T1000 (cell line): ENCODE data around the gene LARGE1.
"Not testable (repeated sequence)": the region's sequence is repeated elsewhere in the genome, so short reads cannot be mapped to it uniquely, and the experiment has no call there.

Experiments used
- DNase-seq: peaks from one replicate; lab custom pipeline; 2025; ENCODE audit warnings: mixed read lengths; lab: John Stamatoyannopoulos, UW

The LARGE1 gene

DNA sequence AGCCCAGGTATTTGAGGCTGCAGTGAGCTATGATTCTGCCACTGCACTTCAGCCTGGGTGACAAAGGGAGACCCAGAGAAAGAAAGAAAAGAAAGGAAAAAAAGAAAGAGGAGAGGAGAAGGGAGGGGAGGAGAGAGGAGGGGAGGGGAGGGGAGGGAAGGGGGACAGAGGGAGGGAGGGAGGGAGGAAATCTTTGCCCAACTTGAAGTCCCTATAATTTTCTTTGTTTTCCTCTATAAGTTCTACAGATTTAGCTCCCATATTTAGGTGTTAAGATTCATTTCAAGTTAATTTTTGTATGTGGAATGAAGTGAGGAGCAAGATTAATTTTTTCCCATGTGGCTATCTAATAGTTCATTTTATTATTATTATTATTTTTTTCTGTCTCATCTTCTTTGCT lies 328.3 kb downstream of the LARGE1 start:
- no peak for DNase-seq

DNA sequence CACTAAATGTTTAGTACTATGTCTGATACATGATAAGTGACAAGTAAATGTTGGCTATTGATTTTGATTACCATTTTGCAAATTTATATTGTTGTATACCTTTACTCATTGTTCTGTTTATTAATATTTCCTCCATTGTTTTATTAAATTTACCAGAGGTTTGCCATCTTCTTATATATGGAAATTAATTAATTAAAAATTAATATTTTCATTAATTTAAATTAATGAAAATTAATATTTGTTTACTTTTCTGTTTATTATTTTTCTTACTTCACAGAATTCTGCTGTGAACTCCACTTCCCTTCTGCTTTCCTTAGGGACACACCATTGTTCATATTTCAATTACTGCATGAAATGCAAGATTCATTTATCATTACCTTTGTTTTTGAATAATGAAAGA lies 331.0 kb downstream of the LARGE1 start:
- DNase-seq = no peak

DNA sequence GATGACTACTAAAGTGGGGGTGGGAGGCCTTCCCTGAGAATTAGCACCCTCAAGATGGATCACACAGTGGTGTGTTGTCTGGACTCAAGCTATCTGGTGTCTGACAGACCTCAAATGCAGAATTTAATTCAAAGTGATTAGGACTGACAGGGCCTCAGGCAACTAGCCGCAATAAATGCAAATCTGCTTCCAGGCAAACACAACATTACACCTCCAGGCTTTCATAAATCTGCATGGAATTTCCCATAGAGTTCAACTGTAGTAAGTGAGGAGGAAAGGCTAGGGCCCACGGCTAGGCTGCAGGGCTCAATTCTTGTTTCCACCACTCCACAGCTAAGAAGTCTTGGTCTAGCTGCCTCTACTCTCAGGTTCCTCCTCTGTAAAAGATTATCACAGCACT lies 331.4 kb downstream of the LARGE1 start:
- no peak for DNase-seq

DNA sequence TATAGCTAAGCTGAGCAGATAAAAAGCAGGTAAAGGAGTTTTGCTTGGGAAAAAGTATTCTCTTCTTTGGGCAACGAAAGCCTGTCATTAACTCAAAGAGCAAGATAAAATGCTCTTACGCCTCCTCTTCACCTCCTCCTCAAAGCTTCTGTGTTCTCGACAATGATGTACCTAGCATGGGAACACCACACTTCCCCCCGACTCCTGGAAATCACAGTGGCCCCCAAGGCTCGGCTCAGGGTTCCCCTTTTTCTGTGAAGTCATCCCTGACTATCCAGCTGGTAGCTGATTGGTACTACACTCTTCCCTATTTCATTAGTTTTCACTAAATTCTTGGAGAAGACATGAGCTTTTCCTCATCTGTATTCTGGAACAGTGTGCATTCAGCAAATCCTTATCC lies 336.1 kb downstream of the LARGE1 start:
- no peak for DNase-seq

DNA sequence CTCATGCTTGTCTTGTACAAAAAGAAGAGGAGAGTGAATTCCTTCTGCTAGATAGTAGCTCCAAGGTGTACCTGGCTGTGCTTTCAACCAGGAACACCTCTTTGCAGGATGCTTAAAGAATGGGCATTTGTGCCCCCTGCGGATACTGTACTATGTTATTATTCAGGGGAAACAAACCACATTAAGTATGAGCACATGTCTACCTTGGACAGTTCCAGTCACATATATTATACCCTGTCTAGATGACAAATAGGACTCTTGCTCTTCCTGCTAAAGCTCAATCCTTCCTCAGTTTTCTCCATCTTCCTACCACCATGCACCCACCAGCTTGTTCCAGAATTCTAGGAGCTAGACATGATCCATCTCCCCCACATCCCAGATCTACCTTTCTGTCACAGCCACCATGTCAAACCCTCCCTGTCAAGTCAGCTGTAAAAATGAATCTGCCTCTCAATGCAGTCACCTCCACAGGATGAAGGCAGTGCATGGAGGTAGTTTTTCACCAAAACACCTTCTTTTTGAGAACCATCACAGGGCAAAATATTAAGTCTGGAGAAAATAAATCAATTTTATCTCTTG lies 337.4 kb downstream of the LARGE1 start:
- DNase-seq = no peak

DNA sequence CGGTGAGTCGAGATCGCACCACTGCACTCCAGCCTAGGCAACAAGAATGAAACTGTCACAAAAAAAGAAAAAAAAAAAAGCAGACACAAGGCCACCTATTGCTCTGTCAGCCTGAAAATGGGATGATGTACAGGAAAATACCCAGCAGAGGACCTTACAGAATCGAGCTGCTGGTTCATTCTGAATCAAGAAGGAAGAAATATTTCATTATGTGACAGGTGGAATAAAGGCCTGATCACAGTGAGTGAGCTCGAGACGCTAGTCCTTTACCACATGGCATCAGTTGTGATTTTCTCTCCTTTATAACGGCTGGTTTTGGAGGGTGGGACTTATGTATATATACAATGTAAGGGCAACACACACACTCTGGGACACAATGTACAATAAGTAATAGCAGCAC lies 340.0 kb downstream of the LARGE1 start:
- DNase-seq = no peak

DNA sequence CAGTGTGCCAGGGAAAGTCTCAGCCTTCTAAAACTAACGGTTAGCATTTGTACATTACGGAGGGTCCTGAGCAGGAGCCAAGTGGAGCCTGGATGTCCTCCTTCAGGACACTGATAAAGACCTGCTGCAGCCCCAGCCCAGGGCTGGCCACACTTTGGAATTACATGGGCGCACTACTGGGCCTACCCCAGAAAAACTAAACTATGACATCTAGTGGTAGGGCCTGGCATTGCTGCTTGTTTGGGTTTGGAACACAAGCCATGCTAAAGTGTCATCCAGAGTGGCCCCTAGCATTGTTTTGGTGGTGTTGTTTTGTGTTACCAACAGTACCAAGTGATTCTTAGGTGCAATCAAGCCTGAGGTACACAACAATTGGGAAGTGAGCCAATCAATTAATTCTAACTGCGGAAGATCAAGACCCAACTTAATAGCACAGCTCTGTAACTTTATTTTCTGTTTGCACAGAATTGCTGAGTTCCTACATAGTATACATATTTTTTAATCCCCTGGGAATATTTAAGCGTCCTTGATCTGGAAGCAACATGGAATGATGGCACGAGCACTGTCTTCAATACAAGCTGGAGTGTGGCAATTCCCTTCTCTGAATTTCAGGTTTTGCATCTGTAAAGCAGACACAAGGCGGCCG lies 340.7 kb downstream of the LARGE1 start:
- DNase-seq = peak; percentile 33

DNA sequence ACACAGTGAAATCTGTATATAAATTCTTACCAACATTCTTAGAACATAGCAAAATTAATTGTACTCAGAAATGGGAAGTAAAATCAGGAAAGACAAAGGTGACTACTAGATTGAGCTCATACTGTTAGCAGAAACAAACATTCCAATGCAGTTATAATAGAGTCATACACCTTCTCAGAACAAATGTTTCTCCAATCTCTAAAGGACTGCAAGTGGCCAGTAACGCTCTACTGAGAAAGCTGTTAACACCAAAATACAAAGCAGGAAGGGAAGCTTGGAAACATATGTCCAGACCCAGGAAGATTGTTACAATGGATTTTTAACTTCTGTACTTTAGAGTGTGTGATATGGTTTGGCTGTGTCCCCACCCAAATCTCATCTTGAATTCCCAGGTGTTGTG lies 341.5 kb downstream of the LARGE1 start:
- DNase-seq = no peak

DNA sequence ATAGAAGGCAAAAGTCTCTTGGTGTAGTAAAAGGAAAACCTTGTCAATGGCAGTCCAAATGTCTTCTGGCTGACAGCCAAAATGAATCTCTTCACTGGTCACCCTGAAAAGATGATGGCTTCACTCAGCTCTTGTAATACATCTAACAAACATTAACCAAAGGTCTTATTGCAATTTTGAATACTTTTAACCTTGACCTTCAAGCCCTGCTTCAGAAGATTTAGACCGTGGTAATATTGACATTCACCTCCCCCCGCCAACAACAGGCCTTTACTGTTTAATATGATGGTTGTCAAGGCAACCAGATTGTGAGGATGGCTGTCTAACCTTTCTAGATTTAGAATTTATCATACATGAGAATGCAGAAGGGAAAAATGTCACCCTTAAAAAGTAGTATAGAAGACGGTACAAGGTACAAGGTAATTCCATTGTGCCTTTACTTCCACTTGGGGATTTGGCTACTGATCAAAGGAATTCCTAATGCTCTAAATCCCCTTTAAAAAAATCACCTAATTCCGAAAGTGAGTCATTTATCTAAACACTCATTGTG lies 342.3 kb downstream of the LARGE1 start:
- no peak for DNase-seq

DNA sequence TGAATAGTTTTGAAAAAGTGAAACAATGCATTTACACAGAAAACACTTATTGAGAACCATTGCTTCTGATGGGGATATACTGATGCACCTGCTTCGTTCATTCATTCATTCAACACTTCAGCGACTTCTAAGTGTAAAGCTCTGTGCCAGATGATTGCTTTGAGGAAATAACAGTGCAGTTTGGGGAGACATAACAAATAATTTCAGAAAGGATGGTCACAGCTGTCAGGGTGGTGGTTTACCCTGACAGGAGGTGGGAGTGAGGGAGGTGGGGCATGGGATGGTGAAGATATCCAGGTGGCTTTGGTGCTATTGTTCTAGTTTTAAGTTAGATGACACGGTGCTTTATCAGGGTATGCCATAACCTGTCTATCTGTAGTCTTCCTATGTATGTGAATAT lies 344.1 kb downstream of the LARGE1 start:
- no peak for DNase-seq

DNA sequence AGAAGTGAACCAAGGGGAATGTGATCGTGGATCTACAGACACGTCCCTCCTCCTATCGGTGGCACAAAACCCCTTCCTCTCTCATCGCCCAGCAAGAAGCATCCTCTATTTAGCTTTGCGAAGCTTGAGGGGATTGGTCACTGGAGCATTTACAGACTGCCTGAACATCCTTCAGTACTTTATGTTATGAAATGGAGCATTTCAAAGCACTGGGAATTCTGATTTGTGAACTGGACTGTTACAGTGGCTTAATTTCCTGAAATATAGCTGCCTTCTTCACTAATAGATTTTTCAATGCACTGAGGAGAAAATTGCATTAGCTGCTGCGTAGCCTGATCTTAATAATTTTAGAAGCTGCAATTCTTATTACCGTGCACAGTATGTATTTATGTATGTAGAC lies 344.5 kb downstream of the LARGE1 start:
- no peak for DNase-seq

DNA sequence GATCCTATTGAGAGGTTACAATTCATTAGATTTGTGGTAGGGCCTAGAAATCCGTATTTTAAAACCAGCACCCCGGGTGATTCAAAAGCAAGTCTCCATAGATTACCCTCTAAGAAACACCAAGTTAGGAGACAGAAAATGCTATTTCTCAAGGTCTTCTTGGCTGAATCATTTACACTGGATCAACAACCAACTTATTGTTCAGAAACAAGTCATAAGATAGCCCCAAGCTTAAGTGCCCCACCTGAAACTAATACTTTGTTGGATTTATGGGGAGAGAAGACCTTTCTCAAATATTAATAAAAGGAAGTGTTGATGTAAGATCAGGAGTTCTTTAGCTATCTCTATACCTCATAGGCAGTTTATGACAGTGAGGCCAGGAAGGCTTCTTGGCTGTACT lies 345.2 kb downstream of the LARGE1 start:
- no peak for DNase-seq

DNA sequence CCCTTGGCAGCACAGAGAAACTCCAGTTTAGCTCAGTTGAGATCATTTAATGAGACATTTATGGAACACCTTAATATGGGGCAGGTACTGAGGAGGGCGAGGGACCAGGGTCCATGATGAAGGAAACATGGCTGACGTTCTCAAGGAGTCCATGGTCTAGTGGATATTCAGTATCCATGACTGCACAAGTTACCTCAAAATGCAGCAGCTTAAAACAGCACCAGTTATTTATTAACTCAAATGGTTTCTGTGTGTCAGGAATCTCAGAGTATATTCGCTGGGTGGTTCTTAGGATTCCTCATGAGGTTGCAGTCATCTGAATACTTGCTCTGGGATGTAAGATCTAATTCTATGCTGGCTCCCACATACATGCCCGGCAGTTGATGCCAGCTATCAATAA lies 346.8 kb downstream of the LARGE1 start:
- DNase-seq = no peak

DNA sequence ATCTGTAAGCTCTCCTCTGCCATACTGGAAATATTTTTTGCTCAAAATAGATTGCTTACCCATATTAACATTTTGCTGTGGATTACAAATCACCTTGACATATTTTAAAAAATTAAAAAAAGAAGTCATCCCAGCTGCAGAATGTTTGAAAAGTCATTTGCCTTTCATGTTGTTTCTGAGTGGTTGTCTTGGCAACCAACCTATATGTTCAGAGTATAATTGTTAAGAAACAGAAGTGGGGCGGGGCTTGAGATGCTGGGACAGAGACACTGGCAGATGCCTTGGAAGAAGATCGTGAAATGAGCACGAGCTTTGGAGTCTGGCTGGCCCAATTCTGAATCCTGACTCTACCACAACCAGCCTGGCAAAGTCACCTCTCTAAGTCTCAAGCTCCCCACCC lies 348.2 kb downstream of the LARGE1 start:
- no peak for DNase-seq

DNA sequence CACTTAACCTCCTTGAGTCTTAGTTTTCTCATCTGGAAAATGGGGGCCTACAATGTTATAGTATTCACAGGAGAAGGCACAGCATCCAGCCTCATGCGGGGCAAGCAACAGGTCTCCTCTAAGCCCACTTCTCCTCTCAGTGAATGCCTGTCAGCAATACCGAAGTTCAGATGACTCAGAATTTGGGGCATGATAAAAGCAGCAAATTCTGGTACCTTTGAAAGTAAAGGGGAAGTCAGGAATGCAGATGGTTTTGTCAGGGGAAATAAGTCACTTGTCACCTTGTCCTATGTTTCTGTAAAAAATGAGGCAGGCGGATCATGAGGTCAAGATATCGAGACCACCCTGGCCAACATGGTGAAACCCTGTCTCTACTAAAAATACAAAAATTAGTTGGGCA lies 350.2 kb downstream of the LARGE1 start:
- DNase-seq = no peak

DNA sequence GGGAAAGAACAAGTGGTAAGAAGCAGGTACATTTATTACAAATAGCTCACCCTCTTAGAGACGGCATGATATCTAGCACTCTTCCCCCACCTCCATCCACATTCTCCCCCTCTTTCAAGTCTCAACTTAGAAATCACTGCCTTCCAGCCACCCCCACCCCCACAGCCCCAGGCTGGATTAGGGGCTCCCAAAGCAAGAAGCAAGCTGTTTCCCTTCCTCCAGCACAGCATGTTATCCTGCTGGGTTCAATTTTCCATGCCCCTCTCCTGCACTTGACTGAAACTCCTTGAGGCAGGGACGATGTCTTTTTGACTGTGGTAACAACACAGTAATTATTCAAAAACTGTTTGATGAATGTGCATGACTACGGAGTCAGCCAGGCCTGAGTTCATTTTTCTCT lies 350.7 kb downstream of the LARGE1 start:
- no peak for DNase-seq

DNA sequence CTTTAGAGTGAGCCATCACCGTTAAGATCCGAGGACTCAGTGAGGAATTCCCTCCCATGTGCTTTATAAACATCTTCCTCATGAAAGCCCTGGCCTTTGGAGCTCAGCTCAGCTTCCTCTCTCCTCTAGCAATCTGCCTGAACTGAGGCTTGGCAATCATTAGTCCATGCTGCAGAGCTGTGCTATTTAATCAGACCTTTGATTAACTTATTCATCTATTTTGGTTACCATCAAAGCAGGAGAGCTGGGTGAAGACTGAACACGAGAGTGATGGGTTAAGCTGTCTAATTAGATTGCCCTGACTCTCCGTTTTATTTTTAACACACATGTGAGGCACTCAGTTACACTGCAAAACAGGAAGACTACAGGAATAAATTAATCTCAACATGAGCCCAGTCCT lies 351.3 kb downstream of the LARGE1 start:
- DNase-seq = no peak

DNA sequence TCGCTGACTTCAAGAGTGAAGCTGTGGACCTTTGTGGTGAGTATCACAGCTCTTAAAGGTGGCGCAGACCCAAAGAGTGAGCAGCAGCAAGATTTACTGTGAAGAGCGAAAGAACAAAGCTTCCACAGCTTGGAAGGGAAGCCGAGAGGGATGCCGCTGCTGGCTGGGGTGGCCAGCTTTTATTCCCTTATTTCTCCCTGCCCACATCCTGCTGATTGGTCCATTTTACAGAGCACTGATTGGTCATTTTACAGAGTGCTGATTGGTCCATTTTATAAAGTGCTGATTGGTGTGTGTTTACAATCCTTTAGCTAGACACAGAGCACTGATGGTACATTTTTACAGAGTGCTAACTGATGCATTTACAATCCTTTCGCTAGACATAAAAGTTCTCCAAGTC lies 353.8 kb downstream of the LARGE1 start:
- DNase-seq = not testable (repeated sequence)

DNA sequence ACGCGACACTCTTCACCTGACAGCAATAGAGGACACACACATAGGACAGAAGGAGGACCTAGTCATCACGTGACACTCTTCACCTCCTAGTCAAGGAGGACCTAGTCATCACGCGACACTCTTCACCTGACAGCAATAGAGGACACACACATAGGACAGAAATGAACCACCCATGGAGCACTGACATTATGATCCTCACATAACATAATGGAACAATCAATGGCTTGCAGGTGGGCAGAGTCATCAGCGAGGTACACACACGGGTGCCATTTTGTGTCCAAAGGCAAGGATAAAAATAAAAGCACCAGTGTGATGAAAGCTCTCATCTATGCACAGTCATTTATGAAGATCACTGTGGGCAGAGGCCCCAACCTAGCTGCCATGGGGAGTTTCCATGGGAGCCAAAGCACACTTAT lies 354.7 kb downstream of the LARGE1 start:
- DNase-seq = no peak

DNA sequence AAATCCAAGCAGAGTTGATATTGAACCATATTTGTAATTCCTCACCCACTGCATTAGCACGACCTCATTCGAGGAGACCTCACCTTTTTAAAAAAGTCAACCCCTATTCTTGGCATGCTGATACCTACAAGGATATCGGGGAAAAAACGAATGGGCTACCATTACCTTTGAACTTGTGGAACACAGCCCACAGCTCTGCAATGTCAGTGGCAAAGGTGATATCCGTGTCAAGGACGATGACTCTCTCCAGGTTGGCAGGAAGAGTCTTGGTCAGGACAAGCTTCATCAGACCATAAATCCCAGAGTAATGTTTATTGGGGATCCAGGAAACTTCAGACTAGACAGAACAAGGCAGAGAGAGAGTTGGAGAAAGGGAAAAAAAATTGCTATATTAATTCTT lies 355.6 kb downstream of the LARGE1 start:
- DNase-seq = no peak

DNA sequence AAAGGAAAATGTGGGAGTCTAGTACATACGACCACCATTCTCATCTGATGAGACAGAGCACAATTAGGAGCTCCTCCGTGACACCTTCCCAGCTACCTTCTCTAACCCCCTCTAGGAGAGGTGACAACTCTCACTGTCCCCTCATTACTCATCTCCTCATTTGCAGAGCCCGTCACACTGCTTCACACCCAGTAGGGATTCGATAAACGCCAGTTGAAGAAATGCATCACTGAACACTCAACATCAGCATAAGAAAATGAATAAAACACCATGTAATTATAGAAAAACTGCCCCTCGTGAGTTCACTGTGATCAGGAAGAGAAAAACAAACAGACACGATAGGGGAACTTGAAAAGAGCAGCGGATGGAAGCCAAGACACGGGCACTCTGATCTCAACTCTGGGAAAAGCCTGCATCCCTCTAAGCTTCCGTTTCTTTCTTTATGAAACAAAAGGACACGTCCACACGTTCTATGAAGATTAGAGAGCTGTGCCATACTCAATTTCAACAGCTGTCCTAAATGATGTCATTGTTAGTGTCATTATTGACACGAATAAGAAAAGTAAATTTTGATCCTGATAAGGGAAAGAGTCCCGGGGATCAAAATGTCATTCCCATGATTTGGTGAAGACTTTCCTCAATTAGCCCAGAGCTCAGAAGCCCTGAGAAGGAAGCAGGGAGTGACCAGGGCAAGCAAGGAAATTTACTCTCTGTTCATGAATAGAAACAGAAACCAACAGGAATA lies 356.9 kb downstream of the LARGE1 start:
- no peak for DNase-seq

DNA sequence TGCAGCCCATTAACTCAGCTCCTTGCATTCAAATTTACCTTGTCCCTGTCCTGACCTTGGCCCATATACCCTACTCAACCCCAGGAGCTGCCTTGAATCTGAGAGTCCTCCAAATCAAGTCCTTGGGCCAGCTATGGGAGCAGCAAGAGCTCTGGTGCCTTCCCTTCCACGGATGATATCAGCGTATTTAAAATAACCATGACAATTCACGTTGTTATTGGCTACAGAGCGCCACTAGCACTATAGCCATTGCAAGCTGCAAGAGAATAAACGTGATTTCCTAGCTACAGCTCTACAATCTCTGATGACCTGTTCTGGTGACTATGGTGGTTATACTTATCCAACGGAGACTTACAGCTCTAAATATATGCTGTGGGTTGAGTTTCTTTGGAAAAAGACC lies 357.8 kb downstream of the LARGE1 start:
- DNase-seq = no peak

DNA sequence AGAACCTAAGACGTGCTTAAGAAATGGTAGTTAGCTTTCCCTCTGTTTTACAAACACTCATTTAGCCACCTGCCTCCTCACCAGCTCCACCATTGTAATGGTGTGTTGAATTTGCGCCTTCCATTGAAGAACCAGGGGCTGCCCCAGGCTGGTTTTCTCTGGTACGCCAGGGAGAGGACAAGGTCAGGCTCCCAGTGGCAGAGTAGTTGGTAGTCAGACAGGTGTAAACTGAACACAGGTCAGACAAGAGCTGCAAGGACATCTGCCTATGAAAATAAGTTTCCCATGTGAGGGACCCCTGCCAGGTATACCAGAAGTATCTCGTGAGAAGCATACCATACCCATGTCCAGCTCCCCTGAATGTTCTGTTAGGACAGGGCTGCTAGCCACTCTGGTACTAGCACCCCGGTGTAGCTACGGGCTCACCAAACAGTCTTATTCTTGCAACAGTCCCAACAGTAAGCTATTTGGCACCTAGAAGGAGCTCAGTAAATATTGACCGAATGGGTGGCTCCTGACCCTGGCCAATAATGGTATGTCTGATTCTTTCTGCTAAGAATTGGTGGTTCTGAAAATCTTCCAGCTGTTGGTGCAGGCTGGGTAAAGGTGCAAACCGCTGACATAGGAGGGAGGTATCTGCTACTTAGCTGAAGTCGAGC lies 359.0 kb downstream of the LARGE1 start:
- DNase-seq = no peak
